Stomach (tissue), 9 donors: ENCODE data around the gene ANKIB1. TPM values are rescaled to one million over a fixed set of nuclear protein-coding genes. Genes with fewer than 3 reads are reported as not detected.

Source experiments
- DNase-seq, 2 donors: peaks; one replicate each; pipeline versions ENCODE4 v3.0.0 to v3.0.0-alpha.2; 2013 to 2019
- H3K27ac ChIP-seq, 5 donors: fragments of 200-600 bp in 4 of 5; sonication (generic) in 4 of 5; one replicate each; pipeline ENCODE4 v1.5.1; 2013 to 2019; ENCODE audit warnings: mild to moderate bottlenecking in 1 of 5, moderate library complexity in 1 of 5
- H3K27me3 ChIP-seq, 3 donors: fragments of 200-600 bp; sonication (generic); one replicate each; pipeline ENCODE4 v1.5.1; 2017 to 2019; ENCODE audit warnings: mixed run types in 1 of 3
- H3K36me3 ChIP-seq, 4 donors: fragments of 200-600 bp; sonication (generic); 1 replicate in 3 of 4; 2 replicates in 1 of 4; pipeline ENCODE4 v1.5.1; 2016 to 2019
- H3K4me1 ChIP-seq, 4 donors: fragments of 200-600 bp; sonication (generic); one replicate each; pipeline ENCODE4 v1.5.1; 2016 to 2019
- H3K4me3 ChIP-seq, 4 donors: fragments of 200-600 bp; sonication (generic) in 3 of 4; one replicate each; pipeline ENCODE4 v1.5.1; 2016 to 2019; ENCODE audit warnings: mild to moderate bottlenecking in 1 of 4
- H3K9me3 ChIP-seq, 4 donors: fragments of 200-600 bp; sonication (generic); one replicate each; pipeline ENCODE4 v1.5.1; 2016 to 2019
- EP300 ChIP-seq: sonication (generic); formaldehyde crosslinking; IDR thresholded peaks from one replicate; pipeline ENCODE4 v1.6.1; 2017; ENCODE audit warnings: antibody characterized with exemption
- POLR2A ChIP-seq, 4 donors: fragments of 450-650 bp; IDR thresholded peaks; one replicate each; pipeline ENCODE4 v1.6.1; 2016; ENCODE audit warnings: antibody characterized with exemption in 4 of 4, control low read depth in 2 of 4, mild to moderate bottlenecking in 1 of 4, moderate library complexity in 1 of 4
- POLR2AphosphoS5 ChIP-seq, 3 donors: sonication (generic); formaldehyde crosslinking; IDR thresholded peaks; one replicate each; pipeline ENCODE4 v1.6.1; 2016; ENCODE audit warnings: antibody characterized with exemption in 3 of 3
- WGBS, 5 donors: extraction: QIAGEN DNeasy Blood & Tissue Kit in 3 of 5; methylation state at CpG; one replicate each; pipeline versions ENCODE4 v1.1.5 to v1.1.7; 2013 to 2018; 5-methylcytosine and 5-hydroxymethylcytosine counted together
- intact Hi-C: fragments of 100-400 bp; cut with DNase I; formaldehyde crosslinking; loops from one replicate; pipeline ENCODE4 v1.15.1; 2023; ENCODE audit warnings: low total_unique reads
- polyA plus RNA-seq, 3 donors: library from polyadenylated mRNA; stranded (reverse); fragments of 200-250 nt; gene quantifications; one replicate each; pipeline ENCODE4 v1.2.3, GENCODE V29; 2013
- total RNA-seq, 5 donors: library from RNA; depleted of rRNA; stranded (reverse); fragments of >200 nt; gene quantifications; one replicate each; pipeline versions ENCODE4 v1.1.0 to v1.2.3, GENCODE V29; 2014 to 2016
- TF ChIP-seq, protein P1 (sequence below), 7 experiments: fragments of 450-650 bp in 4 of 7; fragments of 200-600 bp in 3 of 7; sonication (generic) in 3 of 7; IDR thresholded peaks; one replicate each; pipeline ENCODE4 v1.5.1; 2016 to 2019; ENCODE audit warnings: antibody characterized with exemption in 7 of 7, control low read depth in 2 of 7, mild to moderate bottlenecking in 1 of 7
- donor health status: healthy with polysubstance abuse.
- donor health status: Bipolar disorder and iron deficiency.
- donor health status: healthy.

Gene ANKIB1
- total and polyA plus RNA-seq, 8 donors: 8.3 to 212 (median 36.2) TPM

DNA sequence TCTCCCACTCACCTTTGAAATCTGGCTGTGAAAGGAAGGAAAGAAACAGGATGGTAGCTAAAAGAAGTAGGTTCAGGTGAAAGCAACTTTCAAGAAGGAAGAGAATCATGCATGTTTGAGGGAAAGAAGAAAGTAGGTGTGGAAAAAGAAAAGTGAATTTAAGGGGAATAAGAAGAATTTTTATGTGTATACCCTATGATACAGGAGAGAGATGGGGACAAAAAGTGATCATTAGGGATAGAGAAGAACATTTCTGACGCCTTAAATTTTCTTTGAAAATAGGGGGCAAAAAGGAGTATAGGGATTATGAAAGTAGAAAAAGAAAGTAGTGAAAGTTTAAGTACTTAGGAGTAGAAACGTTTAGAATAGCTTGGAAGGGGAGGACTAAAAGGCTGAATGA is 15.2 kb upstream of the ANKIB1 start:
- peaks cover 21 to 95% (median 93%) of the 10 kb centered on the region in 4 donors for H3K36me3 ChIP-seq
- no peaks in the 10 kb centered on the region for H3K4me1 ChIP-seq
- no peak for DNase-seq
- no peak overlapping the region for H3K4me3 ChIP-seq
- TF ChIP-seq, protein P1, sequence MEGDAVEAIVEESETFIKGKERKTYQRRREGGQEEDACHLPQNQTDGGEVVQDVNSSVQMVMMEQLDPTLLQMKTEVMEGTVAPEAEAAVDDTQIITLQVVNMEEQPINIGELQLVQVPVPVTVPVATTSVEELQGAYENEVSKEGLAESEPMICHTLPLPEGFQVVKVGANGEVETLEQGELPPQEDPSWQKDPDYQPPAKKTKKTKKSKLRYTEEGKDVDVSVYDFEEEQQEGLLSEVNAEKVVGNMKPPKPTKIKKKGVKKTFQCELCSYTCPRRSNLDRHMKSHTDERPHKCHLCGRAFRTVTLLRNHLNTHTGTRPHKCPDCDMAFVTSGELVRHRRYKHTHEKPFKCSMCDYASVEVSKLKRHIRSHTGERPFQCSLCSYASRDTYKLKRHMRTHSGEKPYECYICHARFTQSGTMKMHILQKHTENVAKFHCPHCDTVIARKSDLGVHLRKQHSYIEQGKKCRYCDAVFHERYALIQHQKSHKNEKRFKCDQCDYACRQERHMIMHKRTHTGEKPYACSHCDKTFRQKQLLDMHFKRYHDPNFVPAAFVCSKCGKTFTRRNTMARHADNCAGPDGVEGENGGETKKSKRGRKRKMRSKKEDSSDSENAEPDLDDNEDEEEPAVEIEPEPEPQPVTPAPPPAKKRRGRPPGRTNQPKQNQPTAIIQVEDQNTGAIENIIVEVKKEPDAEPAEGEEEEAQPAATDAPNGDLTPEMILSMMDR (IDR thresholded peaks at IDR 0.05): no peak
- TF ChIP-seq POLR2A (IDR thresholded peaks at IDR 0.05) (no peak), EP300 (no peak), POLR2AphosphoS5 (IDR thresholded peaks at IDR 0.05) (no peak)
- no peaks in the 10 kb centered on the region for H3K27me3 ChIP-seq
- WGBS, 5 donors: 79 to 88% (median 84%) methylated on average over 2 of the region's 2 CpGs
- no peak overlapping the region for H3K27ac ChIP-seq
- intact Hi-C loops: no loop called here
- H3K9me3 ChIP-seq: no peaks in the 10 kb centered on the region

DNA sequence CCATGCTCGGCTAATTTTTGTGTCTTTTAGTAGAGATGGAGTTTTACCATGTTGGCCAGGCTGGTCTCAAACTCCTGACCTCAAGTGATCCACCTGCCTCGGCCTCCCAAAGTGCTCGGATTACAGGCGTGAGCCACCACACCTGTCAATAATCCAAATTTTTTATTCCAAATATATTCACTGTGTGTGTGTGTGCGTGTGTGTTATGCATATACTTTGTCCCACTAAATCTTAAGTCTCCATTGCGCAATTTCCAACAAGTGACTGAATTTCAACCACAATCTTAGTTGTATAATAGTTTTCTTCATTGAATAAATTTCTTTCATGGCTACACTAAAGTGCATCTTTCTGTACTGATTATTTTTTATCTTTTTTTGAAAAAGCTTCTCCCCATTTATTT is 2.8 kb upstream of the ANKIB1 start:
- Histone ChIP-seq H3K27me3 (no peaks in the 10 kb centered on the region), H3K36me3 (peaks cover 20 to 34% (median 33%) of the 10 kb centered on the region in 4 donors), H3K4me1 (peaks cover 15 to 40% (median 31%) of the 10 kb centered on the region in 4 donors), H3K27ac (no peak overlapping the region), H3K9me3 (no peaks in the 10 kb centered on the region), H3K4me3 (no peak overlapping the region)
- no peak for DNase-seq
- TF ChIP-seq EP300: no peak
- TF ChIP-seq POLR2AphosphoS5 (IDR thresholded peaks at IDR 0.05): no peak
- TF ChIP-seq, protein P1 (IDR thresholded peaks at IDR 0.05): no peak
- TF ChIP-seq POLR2A (IDR thresholded peaks at IDR 0.05): no peak
- WGBS, 5 donors: 92 to 99% (median 96%) methylated on average over 6 of the region's 6 CpGs
- intact Hi-C loops: no loop called here

DNA sequence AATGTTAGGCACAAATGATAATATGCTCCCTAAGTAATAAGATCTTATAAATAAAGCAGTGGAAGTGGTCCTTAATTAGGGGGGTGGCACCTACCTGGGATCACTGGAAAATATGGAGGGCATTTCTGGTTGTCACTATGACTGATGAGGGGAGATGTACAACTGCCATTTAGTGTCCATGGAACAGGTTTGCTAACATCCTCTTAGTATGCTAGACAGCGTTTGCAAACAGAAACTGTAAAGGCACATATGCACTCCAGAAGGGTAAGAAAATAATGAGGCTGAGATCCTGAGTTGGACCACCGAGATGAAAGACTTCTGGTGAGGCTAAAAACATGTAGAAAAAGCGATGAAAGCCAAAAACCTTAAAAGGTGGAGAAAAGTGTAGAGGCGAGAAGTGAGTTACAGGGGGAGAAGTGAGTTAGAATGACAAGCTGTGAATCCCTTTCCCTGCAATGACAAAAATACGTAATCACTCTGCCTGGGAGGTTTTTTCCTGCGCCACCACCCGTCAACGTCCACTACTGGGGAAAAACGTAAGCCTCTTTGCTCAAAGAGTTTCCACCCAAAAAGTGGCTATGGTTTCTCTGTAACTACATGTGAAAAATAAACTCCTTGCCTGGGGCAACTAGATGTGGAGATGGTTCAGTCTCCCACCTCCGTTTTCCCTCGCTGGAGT is 827 bp upstream of the ANKIB1 start:
- Histone ChIP-seq H3K4me1 (peaks cover 15 to 52% (median 38%) of the 10 kb centered on the region in 4 donors), H3K27me3 (no peaks in the 10 kb centered on the region), H3K36me3 (peaks cover 11 to 14% (median 14%) of the 10 kb centered on the region in 4 donors), H3K27ac (peak overlapping the region; percentile 80 to 96 (median 93)), H3K4me3 (peak overlapping the region; percentile 81 to 99 (median 96)), H3K9me3 (no peaks in the 10 kb centered on the region)
- intact Hi-C loops: no loop called here
- TF ChIP-seq EP300: no peak
- no peak for TF ChIP-seq POLR2AphosphoS5 (IDR thresholded peaks at IDR 0.05)
- TF ChIP-seq, protein P1 (IDR thresholded peaks at IDR 0.05): no peak
- no peak for TF ChIP-seq POLR2A (IDR thresholded peaks at IDR 0.05)
- 1% methylated on average over 10 to 11 of the region's 11 CpGs for WGBS, 5 donors
- no peak for DNase-seq

DNA sequence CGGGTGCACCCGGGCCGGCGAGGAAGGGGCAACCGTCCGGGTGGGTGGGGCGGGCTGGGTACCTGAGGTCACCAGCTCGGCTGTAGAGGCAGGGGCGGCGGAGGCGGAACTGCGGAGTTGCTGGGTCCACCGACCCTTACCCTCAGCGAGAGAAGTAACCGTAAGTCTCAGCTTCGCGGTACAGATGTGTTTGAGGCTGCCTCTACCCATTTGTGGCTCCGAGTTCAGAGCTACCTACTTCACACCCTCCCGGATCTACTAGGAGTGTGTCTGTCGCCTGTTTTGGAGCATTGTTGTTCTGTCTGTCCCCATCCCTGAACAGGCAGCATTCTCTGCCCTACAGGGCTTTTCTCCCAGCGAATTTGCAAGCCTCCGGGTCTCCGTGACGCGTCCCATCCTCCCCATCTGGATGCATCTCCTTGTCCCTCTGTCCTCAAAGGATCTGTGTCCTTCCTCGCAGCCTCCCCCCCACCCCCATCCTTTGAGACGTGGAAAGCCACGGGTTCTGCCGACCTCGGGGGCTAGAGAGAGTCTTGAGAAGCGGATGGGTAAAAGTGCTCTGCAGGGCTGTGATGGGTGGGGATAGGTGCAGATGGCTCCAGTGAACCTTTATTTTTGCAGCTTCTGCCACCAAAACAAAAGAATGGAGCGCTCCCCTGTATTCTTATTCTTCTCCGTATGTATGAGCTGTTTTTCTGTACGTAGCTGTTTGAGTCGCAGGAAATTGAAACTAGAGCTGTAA is 757 bp downstream of the ANKIB1 start:
- intact Hi-C loops: no loop called here
- H3K4me1 ChIP-seq: peaks cover 15 to 52% (median 38%) of the 10 kb centered on the region in 4 donors
- DNase-seq: peak in 1 of 2 donors; percentile 50
- no peaks in the 10 kb centered on the region for H3K27me3 ChIP-seq
- TF ChIP-seq EP300 (no peak), POLR2AphosphoS5 (IDR thresholded peaks at IDR 0.05) (no peak), POLR2A (IDR thresholded peaks at IDR 0.05) (no peak)
- TF ChIP-seq, protein P1 (IDR thresholded peaks at IDR 0.05): no peak
- no peaks in the 10 kb centered on the region for H3K9me3 ChIP-seq
- H3K4me3 ChIP-seq: peak overlapping the region; percentile 81 to 99 (median 96)
- WGBS, 5 donors: 0 to 1% (median 0%) methylated on average over 17 to 35 of the region's 35 CpGs
- no peaks in the 10 kb centered on the region for H3K36me3 ChIP-seq
- peak overlapping the region; percentile 80 to 96 (median 93) for H3K27ac ChIP-seq
